H9 (cell line): Measurements from ENCODE around the gene GRID1. TPM values are rescaled to one million over a fixed set of nuclear protein-coding genes. Genes with fewer than 3 reads are reported as not detected.
"Not testable (repeated sequence)": the region's sequence is repeated elsewhere in the genome, so short reads cannot be mapped to it uniquely, and the experiment has no call there.

Experiments used
- DNase-seq: peaks from one replicate; pipeline ENCODE4 v3.0.0-alpha.2; 2017
- H2AFZ ChIP-seq: one replicate; pipeline ENCODE4 v1.6.1; 2013; ENCODE audit warnings: mild to moderate bottlenecking, low read length, control low read depth, moderate library complexity
- H2AK5ac ChIP-seq: 2 replicates; pipeline ENCODE4 v1.6.1; 2013; ENCODE audit warnings: low read length, control low read depth, mixed read lengths; ENCODE audit not compliant: insufficient read length
- H2BK120ac ChIP-seq: one replicate; pipeline ENCODE4 v1.6.1; 2013; ENCODE audit warnings: low read depth, mild to moderate bottlenecking, low read length, control low read depth, inconsistent platforms; ENCODE audit not compliant: poor library complexity, severe bottlenecking
- H2BK12ac ChIP-seq: 2 replicates; pipeline ENCODE4 v1.6.1; 2013; ENCODE audit warnings: low read length, control low read depth, mixed read lengths, low read depth; ENCODE audit not compliant: insufficient read length
- H2BK15ac ChIP-seq: 2 replicates; pipeline ENCODE4 v1.6.1; 2013; ENCODE audit warnings: low read depth, low read length, control low read depth
- H2BK20ac ChIP-seq: one replicate; pipeline ENCODE4 v1.6.1; 2013; ENCODE audit warnings: low read depth, mild to moderate bottlenecking, low read length, control low read depth, inconsistent platforms; ENCODE audit not compliant: poor library complexity, severe bottlenecking
- H2BK5ac ChIP-seq: 2 replicates; pipeline ENCODE4 v1.6.1; 2013; ENCODE audit warnings: low read length, control low read depth, mixed read lengths; ENCODE audit not compliant: insufficient read length
- H3K14ac ChIP-seq: 2 replicates; pipeline ENCODE4 v1.6.1; 2013; ENCODE audit warnings: low read length, control low read depth; ENCODE audit not compliant: insufficient read depth
- H3K18ac ChIP-seq: 2 replicates; pipeline ENCODE4 v1.6.1; 2013; ENCODE audit warnings: low read depth, mild to moderate bottlenecking, mixed read lengths, low read length, control low read depth; ENCODE audit not compliant: insufficient read length
- H3K23ac ChIP-seq: 2 replicates; pipeline ENCODE4 v1.6.1; 2013; ENCODE audit warnings: low read length, control low read depth, mixed read lengths, low read depth; ENCODE audit not compliant: insufficient read length
- H3K23me2 ChIP-seq: 2 replicates; pipeline ENCODE4 v1.6.1; 2013; ENCODE audit warnings: low read depth, mild to moderate bottlenecking, mixed read lengths, low read length, control low read depth; ENCODE audit not compliant: insufficient read length, poor library complexity, severe bottlenecking
- H3K27ac ChIP-seq: 2 replicates; pipeline ENCODE4 v1.5.1; 2013; ENCODE audit warnings: low read length, control low read depth, mixed read lengths, low read depth; ENCODE audit not compliant: insufficient read length
- H3K27me3 ChIP-seq: 2 replicates; pipeline ENCODE4 v1.6.1; 2013; ENCODE audit warnings: low read length, control low read depth, inconsistent platforms; ENCODE audit not compliant: insufficient read depth
- H3K4ac ChIP-seq: 2 replicates; pipeline ENCODE4 v1.6.1; 2013; ENCODE audit warnings: low read depth, mild to moderate bottlenecking, control low read depth, inconsistent platforms, low read length, moderate library complexity
- H3K4me1 ChIP-seq: 2 replicates; pipeline ENCODE4 v1.6.1; 2013; ENCODE audit warnings: low read length, control low read depth, inconsistent platforms; ENCODE audit not compliant: insufficient read depth
- H3K4me2 ChIP-seq: 2 replicates; pipeline ENCODE4 v1.6.1; 2013; ENCODE audit warnings: low read length, control low read depth, mixed read lengths; ENCODE audit not compliant: insufficient read length, insufficient read depth
- H3K56ac ChIP-seq: 2 replicates; pipeline ENCODE4 v1.6.1; 2013; ENCODE audit warnings: low read depth, mild to moderate bottlenecking, mixed read lengths, low read length, control low read depth; ENCODE audit not compliant: insufficient read length
- H3K79me1 ChIP-seq: 2 replicates; pipeline ENCODE4 v1.6.1; 2013; ENCODE audit warnings: low read depth, mild to moderate bottlenecking, moderate library complexity, low read length, control low read depth, inconsistent platforms; ENCODE audit not compliant: insufficient read depth, poor library complexity, severe bottlenecking
- H3K79me2 ChIP-seq: 2 replicates; pipeline ENCODE4 v1.6.1; 2013; ENCODE audit warnings: low read length, control low read depth, inconsistent platforms; ENCODE audit not compliant: insufficient read depth
- H3K9ac ChIP-seq: 2 replicates; pipeline ENCODE4 v1.6.1; 2013; ENCODE audit warnings: low read length, control low read depth, mixed read lengths; ENCODE audit not compliant: insufficient read length; ENCODE audit errors: extremely low read depth
- H3K9me3 ChIP-seq: one replicate; pipeline ENCODE4 v1.6.1; 2013; ENCODE audit warnings: low read depth, low read length, inconsistent platforms; ENCODE audit not compliant: control insufficient read depth
- H3T11ph ChIP-seq: one replicate; pipeline ENCODE4 v1.6.1; 2013; ENCODE audit warnings: mild to moderate bottlenecking, low read length, control low read depth, inconsistent platforms
- H4K20me1 ChIP-seq: one replicate; pipeline ENCODE4 v1.6.1; 2013; ENCODE audit not compliant: control insufficient read depth, insufficient read length, insufficient read depth
- H4K5ac ChIP-seq: 2 replicates; pipeline ENCODE4 v1.6.1; 2013; ENCODE audit warnings: low read depth, mild to moderate bottlenecking, mixed read lengths, low read length, control low read depth; ENCODE audit not compliant: insufficient read length
- H4K8ac ChIP-seq: replicated peaks from 2 replicates; pipeline ENCODE4 v1.6.1; 2013; ENCODE audit warnings: low read length, control low read depth, mixed read lengths, low read depth; ENCODE audit not compliant: insufficient read length
- H4K91ac ChIP-seq: 2 replicates; pipeline ENCODE4 v1.6.1; 2013; ENCODE audit warnings: low read depth, mild to moderate bottlenecking, moderate library complexity, mixed read lengths, low read length, control low read depth; ENCODE audit not compliant: insufficient read length
- H3K27ac Mint-ChIP-seq, 3 experiments: 2 replicates in 2 of 3; 3 replicates in 1 of 3; pipeline ENCODE4 v1.8.0; 2020 to 2021; ENCODE audit warnings: mixed read lengths in 3 of 3, mild to moderate bottlenecking in 1 of 3, moderate library complexity in 1 of 3
- H3K27me3 Mint-ChIP-seq: 2 replicates; pipeline ENCODE4 v1.8.0; 2021; ENCODE audit warnings: low read depth, mild to moderate bottlenecking, moderate library complexity, mixed read lengths
- H3K36me3 Mint-ChIP-seq, 3 experiments: 2 replicates in 2 of 3; 3 replicates in 1 of 3; pipeline ENCODE4 v1.8.0; 2020 to 2021; ENCODE audit warnings: low read depth in 3 of 3, mixed read lengths in 3 of 3; ENCODE audit not compliant: insufficient read depth in 1 of 3
- H3K4me1 Mint-ChIP-seq, 2 experiments: 2 replicates each; pipeline ENCODE4 v1.8.0; 2020; ENCODE audit warnings: mixed read lengths in 2 of 2
- H3K4me3 Mint-ChIP-seq, 2 experiments: 2 replicates in 1 of 2; 3 replicates in 1 of 2; pipeline ENCODE4 v1.8.0; 2020 to 2021; ENCODE audit warnings: mild to moderate bottlenecking in 2 of 2, mixed read lengths in 2 of 2, moderate library complexity in 1 of 2
- H3K9me3 Mint-ChIP-seq, 2 experiments: 2 replicates in 1 of 2; 3 replicates in 1 of 2; pipeline ENCODE4 v1.8.0; 2020; ENCODE audit warnings: mild to moderate bottlenecking in 2 of 2, mixed read lengths in 2 of 2, moderate library complexity in 1 of 2
- CTCF ChIP-seq: fragments of 200-600 bp; sonication (generic); conservative IDR thresholded peaks from 3 replicates; pipeline ENCODE4 v1.8.0; 2021; ENCODE audit warnings: antibody characterized with exemption, mild to moderate bottlenecking
- total RNA-seq: library from RNA; stranded (reverse); gene quantifications from 2 replicates; pipeline ENCODE4 v1.2.1, GENCODE V29; 2021

Gene GRID1
- total RNA-seq, 1 experiment from 2014 or later: 0.35 TPM

- Mint-ChIP-seq H3K27ac (no peak overlapping the region), H3K36me3 (peaks cover 0 to 8% (median 0%) of the 10 kb centered on the region in 3 experiments; a peak in 2 of 7 replicates), H3K4me3 (no peak overlapping the region), H3K27me3 (no peaks in the 10 kb centered on the region), H3K4me1 (no peaks in the 10 kb centered on the region), H3K9me3 (peaks cover 3 to 15% of the 10 kb centered on the region in 2 experiments; a peak in 4 of 5 replicates)
- Histone ChIP-seq H3K56ac (no peak overlapping the region), H3K4me2 (no peak overlapping the region), H2AK5ac (no peak overlapping the region), H3K14ac (no peak overlapping the region), H3T11ph (no peak overlapping the region), H4K5ac (no peak overlapping the region), H3K4me1 (no peaks in the 10 kb centered on the region), H3K23me2 (no peaks in the 10 kb centered on the region), H3K9me3 (no peaks in the 10 kb centered on the region), H3K23ac (no peak overlapping the region), H3K9ac (no peak overlapping the region), H3K27me3 (no peaks in the 10 kb centered on the region), H2AFZ (no peak overlapping the region), H2BK12ac (no peak overlapping the region), H4K20me1 (no peaks in the 10 kb centered on the region), H4K8ac (no peak overlapping the region), H4K91ac (no peak overlapping the region), H2BK5ac (no peak overlapping the region), H3K27ac (no peak overlapping the region), H3K79me2 (no peaks in the 10 kb centered on the region), H3K18ac (no peak overlapping the region), H3K4ac (no peak overlapping the region), H3K79me1 (no peaks in the 10 kb centered on the region), H2BK15ac (no peak overlapping the region), H2BK120ac (no peak overlapping the region), H2BK20ac (no peak overlapping the region)
- TF ChIP-seq CTCF: no peak
- no peak for DNase-seq
These were observed 519.5 kb downstream of the GRID1 start for GRCh38 chr10:85847085-85847484.

GRCh38 chr10:85838660-85839059 is 527.9 kb downstream of the GRID1 start:
- not testable (repeated sequence) for H2BK12ac ChIP-seq, H3K4me1 Mint-ChIP-seq, H2BK5ac ChIP-seq, H4K8ac ChIP-seq, H3K9ac ChIP-seq, H3K18ac ChIP-seq, H3K79me2 ChIP-seq, H3K56ac ChIP-seq, H3T11ph ChIP-seq, H3K23me2 ChIP-seq, H3K9me3 ChIP-seq, H3K4me2 ChIP-seq, H3K4me3 Mint-ChIP-seq, H3K27ac ChIP-seq, H3K79me1 ChIP-seq, H2AK5ac ChIP-seq, H3K27me3 Mint-ChIP-seq, H2BK20ac ChIP-seq, H3K4me1 ChIP-seq, H3K27ac Mint-ChIP-seq, H2BK15ac ChIP-seq, H3K27me3 ChIP-seq, H3K23ac ChIP-seq, DNase-seq, H2BK120ac ChIP-seq, H2AFZ ChIP-seq, H4K5ac ChIP-seq, H3K14ac ChIP-seq, H4K20me1 ChIP-seq, H3K4ac ChIP-seq, H4K91ac ChIP-seq
- Mint-ChIP-seq H3K9me3 (peaks cover 30 to 32% of the 10 kb centered on the region in 2 experiments), H3K36me3 (peaks cover 7 to 20% (median 15%) of the 10 kb centered on the region in 3 experiments; a peak in 6 of 7 replicates)
